M059J (cell line): Measurements from ENCODE around the gene SERPINA5. TPM values are rescaled to one million over a fixed set of nuclear protein-coding genes. Genes with fewer than 3 reads are reported as not detected.
A peak's percentile ranks its signal among the peaks of the same experiment; 100 is the strongest.

Experiments used
- DNase-seq: peaks from one replicate; pipeline ENCODE4 v3.0.0-alpha.2; 2012; ENCODE audit warnings: low read depth
- total RNA-seq: library from RNA; depleted of rRNA; stranded (reverse); fragments of >200 nt; shearing (Covaris generic); gene quantifications from 2 replicates; pipeline ENCODE4 v1.2.3, GENCODE V29; 2014; rRNA removed

Gene SERPINA5, protein sequence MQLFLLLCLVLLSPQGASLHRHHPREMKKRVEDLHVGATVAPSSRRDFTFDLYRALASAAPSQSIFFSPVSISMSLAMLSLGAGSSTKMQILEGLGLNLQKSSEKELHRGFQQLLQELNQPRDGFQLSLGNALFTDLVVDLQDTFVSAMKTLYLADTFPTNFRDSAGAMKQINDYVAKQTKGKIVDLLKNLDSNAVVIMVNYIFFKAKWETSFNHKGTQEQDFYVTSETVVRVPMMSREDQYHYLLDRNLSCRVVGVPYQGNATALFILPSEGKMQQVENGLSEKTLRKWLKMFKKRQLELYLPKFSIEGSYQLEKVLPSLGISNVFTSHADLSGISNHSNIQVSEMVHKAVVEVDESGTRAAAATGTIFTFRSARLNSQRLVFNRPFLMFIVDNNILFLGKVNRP
- 0.05 TPM in 1 of 2 replicates, not detected in the other for total RNA-seq

DNA sequence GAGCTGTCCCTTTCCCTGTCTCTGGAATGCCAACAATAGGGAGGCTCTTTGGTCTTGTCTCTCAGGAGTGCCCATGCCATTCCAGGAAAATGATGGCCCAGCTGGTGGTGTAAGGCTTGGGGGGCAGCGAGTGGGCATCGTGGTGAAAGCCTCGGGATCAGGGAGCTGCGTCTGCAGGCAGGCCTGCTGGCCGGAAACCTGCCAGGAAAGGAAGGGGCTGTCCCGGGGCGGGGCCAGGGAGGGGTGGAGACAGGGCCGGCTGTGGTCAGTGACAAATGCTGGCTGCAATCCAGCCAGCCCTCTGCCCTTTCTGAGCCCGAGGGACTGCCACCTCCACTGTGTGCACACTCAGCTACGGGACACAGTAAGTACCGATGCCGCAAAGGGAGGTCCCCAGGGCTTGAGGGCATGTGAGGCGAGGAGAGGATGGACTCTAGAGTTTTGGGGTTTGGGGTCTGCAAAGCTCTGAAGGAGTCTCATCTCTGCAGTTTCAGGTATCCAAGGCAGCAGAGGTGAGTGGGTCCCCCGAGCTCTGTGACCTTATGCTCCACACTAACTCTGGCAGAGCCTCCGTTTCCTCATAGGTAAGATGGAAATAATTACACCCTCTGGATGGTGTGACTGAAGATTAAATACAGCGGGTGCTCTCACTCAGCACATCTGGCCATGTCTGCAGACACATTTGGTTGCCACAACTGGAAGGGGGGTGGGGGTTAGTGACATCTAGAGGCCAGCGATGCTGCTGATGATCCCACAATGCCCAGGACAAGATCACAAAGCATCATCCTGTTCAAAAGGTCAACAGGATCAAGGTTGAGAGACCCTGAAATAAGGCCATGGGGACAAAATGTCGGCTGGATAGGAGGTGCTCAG, at the start of gene SERPINA5:
Gene SERPINA5, plus strand, starts transcription at position 300 of the 873 bp plus-strand sequence. CDS start 5,937 bp downstream, outside the sequence.
- DNase-seq = peak; percentile 37

DNA sequence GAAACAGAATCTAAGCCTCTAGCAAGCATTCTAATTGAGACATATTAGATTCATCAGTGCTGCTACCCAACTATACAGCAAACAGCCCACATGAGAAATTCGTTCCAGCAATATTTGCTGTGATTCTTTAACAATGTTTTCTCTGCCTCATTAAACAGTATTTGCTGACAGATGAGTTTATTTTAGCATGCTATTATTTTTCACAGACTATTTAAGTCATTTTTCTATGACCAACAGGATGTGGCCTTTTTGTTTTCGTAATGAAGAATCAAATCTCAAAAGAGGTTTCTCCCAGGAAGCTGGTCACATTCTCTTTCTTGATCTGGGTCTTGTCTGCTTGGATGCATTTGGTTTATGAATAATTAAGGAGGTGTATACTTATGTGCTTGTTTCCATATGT, 48.8 kb upstream of the SERPINA5 start:
- peak; percentile 24 for DNase-seq

DNA sequence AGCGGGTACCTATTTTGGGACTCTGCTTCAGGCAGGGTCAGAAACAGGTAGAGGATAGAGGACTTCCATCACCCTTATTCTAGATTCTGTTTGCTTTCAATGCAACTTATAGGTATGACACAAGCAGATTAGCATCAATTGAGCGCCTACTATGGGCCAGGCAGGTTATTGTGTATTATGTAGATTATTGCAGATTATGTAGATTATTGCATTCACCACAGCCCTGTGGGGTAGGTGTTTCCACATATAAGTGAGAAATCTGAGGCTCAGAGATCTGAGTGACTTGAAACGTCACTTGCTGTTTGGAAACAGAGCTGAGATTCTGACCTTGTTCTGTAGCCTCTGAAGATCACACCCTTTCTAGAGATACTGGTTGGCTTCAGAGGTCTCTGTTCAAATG, 45.7 kb upstream of the SERPINA5 start:
- no peak for DNase-seq

DNA sequence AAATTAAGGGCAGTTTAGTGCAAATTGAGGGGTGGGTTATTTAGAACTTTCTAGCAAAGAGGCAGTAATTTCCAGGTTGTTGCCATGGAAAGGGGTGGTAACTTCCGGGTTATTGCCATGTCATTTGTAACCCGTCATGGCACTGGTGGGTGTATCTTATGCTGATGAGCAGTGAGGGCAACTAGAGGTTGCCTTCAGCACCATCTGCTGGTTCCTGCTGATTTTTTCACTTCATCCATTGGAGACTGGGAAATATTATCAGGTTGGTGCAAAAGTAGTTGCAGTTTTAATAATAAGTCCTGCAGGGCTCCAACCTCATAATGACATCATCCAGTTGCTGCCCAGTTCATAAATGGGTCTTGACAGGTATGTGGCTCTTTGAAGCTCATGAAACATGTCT, 44.4 kb upstream of the SERPINA5 start:
- DNase-seq = peak; percentile 4

DNA sequence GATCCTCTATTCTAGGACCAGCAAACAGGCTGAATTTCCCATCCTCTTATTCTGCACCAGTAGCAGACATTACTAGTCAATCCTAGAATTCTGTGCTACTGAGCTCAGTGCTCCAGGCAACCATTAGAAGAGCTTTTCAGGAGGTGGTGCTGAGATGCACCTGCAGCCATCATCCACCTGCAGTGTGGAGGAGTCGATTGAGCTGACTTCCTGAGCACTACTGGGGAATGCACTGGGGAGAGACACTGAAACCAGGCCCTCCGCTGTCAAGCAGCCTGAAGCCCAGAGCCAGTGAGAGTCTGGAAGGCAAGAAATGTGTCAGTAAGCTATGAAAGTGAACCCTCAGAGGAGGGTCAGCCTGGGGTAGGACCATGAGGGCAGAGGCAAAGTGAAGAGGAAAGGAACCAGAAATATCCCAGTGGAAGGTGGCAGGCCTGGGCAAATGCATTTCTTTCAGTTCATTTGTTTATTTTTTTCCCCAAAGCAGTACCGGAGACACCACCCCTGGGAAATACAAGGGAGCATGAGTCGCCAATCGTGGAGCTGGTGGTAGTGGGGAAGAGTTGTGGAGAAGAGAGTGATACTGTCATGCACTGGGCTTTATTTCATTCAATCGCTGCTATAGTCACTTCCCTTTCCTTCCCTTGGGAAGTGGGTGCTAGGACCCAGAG, 43.0 kb upstream of the SERPINA5 start:
- DNase-seq = no peak

DNA sequence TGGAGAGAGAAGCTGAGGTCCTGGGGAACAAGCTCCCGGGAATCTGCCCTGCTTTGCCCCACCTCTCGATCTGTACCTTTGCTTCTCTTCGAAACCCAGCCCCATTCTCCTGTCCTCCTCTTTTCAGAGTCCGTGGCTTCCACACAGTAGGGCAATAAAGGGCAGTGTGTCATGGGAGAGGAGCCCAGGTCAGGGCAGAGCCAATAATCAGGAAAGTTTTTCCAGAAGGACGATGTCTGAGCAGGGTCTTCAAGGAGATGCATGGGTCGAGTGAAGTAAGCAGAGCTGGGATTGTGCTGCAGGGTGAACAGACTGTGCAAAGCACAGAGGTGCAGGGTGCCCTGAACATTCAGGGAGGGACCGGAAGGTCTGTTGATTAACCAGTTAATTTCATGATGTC, 42.0 kb upstream of the SERPINA5 start:
- no peak for DNase-seq

DNA sequence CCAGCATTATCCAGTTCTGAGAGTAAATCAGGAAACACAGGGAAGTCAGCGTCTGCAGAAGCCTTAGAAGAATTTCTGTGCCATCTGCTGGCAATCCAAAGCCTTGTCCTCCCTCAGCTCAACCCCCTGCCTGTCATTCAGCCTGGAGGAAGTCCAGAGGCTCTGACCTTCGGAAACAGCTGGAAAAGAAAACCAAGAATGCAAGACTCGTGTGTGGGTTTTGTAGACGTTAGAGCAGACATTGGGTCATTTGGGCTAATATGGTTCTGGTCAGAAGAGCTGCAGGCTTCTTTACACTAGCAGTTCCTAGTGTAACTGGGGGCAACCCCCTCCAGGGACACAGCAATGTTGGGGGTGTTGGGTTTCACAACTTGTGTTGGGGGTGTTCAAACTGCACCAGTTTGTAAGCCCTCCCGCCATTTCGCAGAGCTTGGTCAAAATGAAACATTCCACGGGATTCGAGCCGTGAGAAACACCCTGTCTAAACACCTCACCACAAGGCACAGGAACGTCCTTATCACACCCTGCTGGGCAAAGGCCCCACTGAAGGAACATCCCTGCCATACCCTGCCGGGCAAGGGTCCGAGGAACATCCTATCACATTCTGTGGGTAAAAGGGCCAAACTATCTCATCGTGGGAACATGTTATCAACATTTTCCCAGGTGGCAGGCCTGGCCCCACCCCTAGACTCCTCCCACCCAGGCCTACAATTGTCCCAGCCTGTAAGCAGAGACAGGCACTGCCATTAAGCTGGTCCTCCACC, 41.0 kb upstream of the SERPINA5 start:
- peak; percentile 28 for DNase-seq

DNA sequence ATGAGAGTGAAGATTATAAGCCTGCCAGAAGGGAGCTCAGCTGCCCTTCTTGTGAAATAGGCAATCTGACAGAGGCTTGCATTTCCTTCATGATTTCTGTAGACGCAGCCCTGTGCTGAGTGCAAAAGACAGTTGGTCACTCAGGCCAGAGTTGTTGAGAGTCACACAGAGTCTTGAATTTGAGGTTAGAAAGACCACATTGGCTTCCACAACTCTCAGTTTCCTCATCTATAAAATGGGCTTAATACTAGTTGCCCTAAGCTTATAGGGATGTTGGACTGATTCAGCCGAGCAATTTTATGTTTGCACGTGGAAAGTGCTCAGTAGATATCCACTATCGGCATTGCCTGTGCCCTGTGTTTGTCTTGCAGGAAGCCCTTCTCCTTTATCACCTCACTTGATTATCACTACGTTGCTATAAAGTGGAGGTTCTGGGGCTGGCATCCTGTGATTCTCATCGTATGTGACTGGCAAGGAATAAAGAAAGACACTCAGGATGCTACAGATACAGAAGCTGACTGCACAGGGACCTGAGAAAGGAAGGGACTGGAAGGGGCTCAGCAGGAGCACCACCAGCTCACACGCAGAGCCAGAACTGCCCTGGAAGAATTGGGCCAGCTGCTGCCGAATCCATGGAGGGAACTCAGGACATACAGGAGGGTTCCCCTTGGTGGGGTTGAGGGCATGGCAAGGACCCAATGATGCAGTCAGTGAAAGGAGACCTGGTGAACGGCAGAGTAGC, 39.8 kb upstream of the SERPINA5 start:
- DNase-seq = no peak

DNA sequence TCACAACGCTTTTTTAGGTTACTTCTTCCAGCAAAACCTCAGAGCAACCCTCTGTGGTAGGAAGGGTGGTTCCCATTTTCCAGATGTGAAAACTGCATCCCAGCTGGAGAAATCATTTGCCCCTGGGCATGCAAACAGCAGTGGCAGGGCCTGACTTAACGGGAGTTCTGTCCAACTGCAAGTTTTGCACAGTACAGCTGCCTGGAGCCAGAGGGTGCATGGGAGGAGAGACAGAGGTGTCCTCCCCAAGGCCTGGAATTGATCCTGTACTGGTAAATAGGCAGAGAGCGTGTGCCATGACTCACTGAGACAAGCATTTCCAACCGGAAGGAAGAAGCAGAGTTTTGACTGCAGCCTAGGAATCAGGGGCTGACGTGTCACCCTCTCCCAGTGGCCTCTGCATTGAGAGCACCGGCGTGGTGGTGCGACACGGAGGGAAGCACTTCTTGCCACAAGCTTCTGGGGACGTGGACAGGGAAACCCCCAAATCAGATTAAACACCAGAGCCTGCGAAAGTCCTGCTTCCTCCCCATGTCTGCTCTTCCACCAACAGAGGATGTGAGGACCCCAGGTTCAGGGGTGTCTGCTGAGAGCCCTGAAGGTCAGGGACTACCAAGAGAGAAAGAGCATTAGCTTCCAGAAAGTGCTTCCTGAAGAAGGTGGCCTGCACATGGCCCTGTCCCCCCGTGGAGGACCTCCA, 39.0 kb upstream of the SERPINA5 start:
- peak; percentile 58 for DNase-seq

DNA sequence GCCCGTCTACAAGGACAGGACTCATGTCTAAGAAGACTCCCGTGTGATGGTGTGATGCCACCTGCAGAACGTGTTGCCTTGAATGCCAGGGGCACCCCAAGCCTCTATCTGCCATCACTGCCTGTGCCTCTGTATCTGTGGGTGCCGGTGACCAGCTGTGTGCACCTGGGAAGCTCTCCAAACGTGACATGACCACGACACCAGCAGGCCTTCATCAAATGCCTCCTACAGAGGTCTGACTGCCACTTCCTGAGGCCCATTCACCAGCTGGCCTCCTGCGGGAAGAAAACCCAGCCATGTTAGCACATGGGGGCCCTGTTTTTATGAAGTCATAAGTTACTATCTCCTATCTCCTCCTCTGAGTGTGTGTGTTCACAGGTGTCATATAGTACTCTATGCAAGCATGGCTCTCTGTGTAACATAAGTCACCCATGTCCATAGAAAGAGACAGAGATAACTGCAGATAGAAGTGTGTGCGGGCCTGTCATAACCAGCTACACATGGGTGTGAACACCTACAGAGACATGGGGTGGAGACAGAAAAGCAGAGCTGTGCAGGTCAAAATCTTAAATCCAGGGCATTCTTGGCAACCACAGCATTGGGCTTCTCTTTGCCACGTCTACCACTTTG, 38.3 kb upstream of the SERPINA5 start:
- no peak for DNase-seq

DNA sequence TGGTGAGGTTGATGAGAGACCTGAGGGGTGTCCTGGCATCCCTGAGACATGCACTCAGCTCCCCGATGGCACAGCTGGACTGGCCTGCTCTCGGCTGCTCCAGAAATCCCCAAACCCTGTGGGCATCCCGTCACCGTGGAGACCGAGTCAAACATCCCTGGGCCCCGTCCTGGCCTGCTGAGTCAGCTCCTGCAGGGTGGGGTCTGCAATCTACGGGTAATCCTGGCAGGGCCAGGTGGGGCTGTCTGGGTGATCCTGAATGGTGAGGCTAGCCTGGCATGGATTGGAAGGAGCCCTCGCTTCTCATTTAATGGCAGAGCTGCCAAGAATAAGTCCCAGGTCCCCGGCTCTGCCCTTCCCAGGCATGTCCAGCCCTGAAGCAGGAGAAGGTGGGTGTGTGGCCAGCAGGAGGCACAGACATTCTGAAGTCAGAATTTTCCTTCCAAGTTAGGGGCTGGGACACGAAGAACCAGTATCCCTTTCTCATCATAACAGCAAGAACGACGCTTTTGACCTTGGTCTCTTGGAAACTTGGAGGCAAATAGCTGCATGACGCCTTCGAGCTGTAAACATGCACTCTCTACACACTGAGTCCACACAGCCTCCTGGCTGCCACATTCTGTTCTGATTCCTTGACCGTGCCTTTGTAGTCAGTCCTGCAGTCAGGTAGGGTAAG, 37.6 kb upstream of the SERPINA5 start:
- DNase-seq = peak; percentile 22

DNA sequence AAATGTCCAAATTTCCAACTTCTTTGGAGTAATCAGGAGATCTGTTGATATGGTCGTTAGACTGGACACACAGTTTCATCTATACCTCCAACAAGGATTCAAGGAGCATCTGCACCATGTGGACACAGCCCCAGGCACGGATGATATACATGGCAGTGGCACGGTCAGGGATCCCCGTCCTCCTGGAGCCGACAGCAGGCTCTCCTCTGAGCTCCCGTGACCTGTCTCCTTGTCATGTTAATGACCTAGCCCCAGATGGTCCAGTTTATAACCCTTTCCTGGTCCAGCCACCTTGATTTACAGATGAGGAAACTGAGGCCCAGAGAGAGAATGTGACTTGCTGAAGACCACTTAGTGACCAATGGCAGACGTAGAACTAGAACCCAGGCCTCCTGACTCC, 36.5 kb upstream of the SERPINA5 start:
- DNase-seq = no peak

DNA sequence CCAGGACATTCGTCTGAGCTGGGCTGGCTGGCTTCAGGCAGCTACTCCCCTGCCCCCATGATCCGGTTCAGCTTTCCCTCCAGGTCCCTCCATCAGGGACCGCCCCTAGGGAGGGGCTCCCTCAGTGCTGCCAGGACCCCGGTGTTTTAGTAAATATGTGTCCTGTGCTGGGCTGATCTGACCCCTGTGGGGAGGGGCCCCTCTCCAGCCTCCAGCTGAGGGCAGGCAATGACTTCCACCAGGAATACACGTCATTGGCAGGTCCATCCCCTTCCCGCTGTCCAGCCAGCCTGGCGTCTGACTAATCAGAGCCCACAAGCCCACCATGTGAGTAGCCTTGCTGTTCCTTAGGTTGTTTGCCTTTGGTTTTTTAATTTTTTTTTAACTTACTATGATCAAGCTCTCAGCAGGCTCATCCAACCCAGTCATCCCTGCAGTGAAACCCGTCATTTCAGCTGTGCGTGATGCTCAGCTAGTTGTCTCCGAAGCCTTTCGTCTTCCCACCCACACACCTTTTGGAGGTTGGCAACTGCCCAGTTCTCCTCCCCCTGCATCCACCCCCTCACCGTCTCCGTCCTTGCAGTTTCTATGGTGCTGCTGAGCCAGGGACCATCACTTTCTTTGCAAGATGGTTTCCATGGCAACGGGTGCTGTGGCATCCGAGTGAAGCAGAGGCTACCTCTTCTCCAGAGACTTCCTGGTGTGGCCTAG, 35.9 kb upstream of the SERPINA5 start:
- DNase-seq = no peak

DNA sequence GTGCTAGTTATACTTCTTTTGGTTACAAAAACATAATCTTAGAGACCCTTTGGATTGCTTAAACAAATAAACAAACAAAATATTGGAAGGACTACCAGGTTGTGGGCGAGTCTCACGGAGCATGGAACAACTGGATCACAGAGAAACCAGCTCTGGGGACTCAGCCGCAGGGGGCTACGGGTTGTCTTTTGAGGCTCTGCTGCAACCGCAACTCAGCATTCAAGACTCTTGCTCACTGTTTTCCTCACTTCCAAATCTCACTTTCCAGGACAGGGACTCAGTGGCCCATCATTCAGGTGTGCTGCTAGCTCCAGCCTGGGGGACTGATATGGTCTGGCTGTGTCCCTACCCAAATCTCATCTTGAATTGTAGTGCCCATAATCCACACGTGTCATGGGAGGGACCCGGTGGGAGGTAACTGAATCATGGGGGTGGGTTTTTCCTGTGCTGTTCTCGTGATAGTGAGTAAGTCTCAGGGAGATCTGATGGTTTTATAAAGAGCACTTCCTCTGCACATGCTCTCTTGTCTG, 34.0 kb upstream of the SERPINA5 start:
- DNase-seq = no peak

DNA sequence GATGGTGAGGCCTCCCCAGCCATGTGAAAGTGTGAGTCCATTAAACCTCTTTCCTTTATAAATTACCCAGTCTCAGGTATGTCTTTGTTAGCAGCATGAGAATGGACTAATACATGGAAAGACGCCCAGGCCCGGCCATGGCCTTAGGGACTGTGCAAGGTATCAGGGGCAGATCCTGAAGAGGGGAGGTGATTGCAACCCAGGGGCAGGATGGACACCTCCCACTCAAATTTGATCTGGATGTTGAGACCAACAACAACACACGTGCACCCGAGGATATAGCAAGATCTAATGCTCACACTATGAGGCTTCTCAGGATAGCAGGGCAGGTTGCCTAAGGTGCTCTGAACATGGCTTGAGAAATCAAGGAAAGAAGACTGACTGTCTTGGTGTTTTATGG, 33.5 kb upstream of the SERPINA5 start:
- DNase-seq = no peak

DNA sequence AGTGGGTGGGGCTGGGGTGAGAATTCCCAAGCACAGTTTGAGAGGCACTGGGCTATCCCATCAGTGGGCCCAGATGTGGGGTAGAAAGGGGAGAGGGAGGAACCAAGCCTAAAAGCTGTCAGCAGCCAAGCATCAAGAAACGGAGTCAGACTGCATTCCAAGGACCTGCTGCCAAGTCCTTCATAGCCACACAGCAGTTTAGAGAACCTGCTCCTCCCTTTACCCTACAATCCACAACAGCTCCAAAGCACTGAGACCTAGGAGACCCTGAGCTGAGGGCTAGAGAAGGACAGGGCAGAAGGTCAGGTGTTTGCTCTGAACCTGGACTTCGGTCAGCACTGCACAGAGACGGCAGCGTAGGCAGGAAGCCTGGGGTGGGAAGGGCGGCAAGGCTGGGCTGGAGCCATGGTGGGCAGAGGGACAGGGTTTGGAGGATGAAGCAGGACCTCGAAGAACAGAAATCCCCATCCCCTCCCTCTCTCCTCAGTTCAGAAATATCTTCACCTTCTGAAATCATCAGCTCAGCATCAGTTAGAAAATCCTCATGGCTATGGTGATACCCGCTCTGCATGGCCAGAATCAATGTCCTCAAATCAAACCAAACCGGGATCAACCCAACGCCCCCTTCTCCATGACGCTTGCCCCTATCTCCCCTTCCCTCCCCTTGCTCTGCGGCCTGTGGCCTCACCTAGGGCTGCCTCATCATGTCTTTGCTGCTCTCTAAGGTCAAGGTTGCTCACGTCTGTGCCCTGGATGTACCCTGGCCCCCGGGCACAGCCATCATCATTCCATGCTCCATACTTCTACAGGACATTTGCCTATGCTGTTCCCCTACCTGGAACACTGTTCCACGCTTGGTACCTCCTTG, 32.9 kb upstream of the SERPINA5 start:
- DNase-seq = no peak
